K562 (cell line): ENCODE data around the gene MAST4. TPM values are rescaled to one million over a fixed set of nuclear protein-coding genes. Genes with fewer than 3 reads are reported as not detected.

Experiments
- ATAC-seq: fragments of 200-7000 bp; cut with Tn5 transposase; 3 replicates; pipeline ENCODE4 v1.9.1; 2020; ENCODE audit warnings: moderate library complexity
- BruUV-seq: library from RNA; stranded (reverse); fragments of 400-500 nt; replicated peaks from 2 replicates; lab custom pipeline; 2021; lab: Mats Ljungman, UMichigan
- CTCF ChIA-PET: fragments of 300-600 bp; formaldehyde crosslinking; extraction: SDS; loops from one replicate; lab custom pipeline; 2021; ENCODE audit warnings: low intra/inter-chr PET ratio; lab: Yijun Ruan, JAX
- POLR2A ChIA-PET: fragments of 300-600, 350-650 bp; sonication (Branson Sonifier 250); formaldehyde crosslinking; extraction: SDS; loops from one replicate; lab custom pipeline; 2021; ENCODE audit warnings: antibody characterized with exemption, inconsistent platforms; lab: Yijun Ruan, JAX
- DNase-seq, 4 experiments: peaks; one replicate each; pipeline versions ENCODE4 v3.0.0 to v3.0.0-alpha.2; 2011 to 2018; ENCODE audit warnings: low spot score in 3 of 4, mixed read lengths in 3 of 4; ENCODE audit errors: extremely low read depth in 1 of 4
- FAIRE-seq: peaks from 2 replicates; lab custom pipeline; 2011; peaks lifted over from hg19 to GRCh38; lab: Jason Lieb, UNC
- H2AFZ ChIP-seq: 2 replicates; pipeline ENCODE4 v1.6.0; 2011; ENCODE audit warnings: low read depth, low read length, control low read depth, inconsistent platforms
- H3K27ac ChIP-seq: fragments of 200-600 bp; 3 replicates; pipeline ENCODE4 v1.8.0; 2011; ENCODE audit warnings: low read depth, mild to moderate bottlenecking, control low read depth, inconsistent platforms, low read length, moderate library complexity, mixed read lengths; ENCODE audit errors: extremely low read depth
- H3K27me3 ChIP-seq, 2 experiments: fragments of 300-600 bp in 1 of 2; 2 replicates in 1 of 2; 3 replicates in 1 of 2; pipeline versions ENCODE4 v1.6.0 to v1.8.0; 2011; ENCODE audit warnings: inconsistent platforms in 2 of 2, low read length in 2 of 2, mild to moderate bottlenecking in 1 of 2, mixed read lengths in 1 of 2, moderate library complexity in 1 of 2; ENCODE audit not compliant: control insufficient read depth in 2 of 2, insufficient read depth in 2 of 2
- H3K36me3 ChIP-seq: fragments of 300-600 bp; 3 replicates; pipeline ENCODE4 v1.8.0; 2011; ENCODE audit warnings: mild to moderate bottlenecking, low read length, inconsistent platforms; ENCODE audit not compliant: control insufficient read depth, insufficient read depth
- H3K4me1 ChIP-seq, 2 experiments: fragments of 200-600 bp in 1 of 2; replicated peaks in 1 of 2; 2 replicates in 1 of 2; 3 replicates in 1 of 2; pipeline versions ENCODE4 v1.5.1 to v1.8.0; 2011; ENCODE audit warnings: inconsistent platforms in 2 of 2, low read length in 2 of 2, mild to moderate bottlenecking in 1 of 2, mixed read lengths in 1 of 2, moderate library complexity in 1 of 2; ENCODE audit not compliant: control insufficient read depth in 2 of 2, insufficient read depth in 2 of 2
- H3K4me2 ChIP-seq: 2 replicates; pipeline ENCODE4 v1.6.1; 2011; ENCODE audit warnings: low read length, control low read depth, inconsistent platforms, mixed read lengths; ENCODE audit not compliant: insufficient read depth
- H3K4me3 ChIP-seq: fragments of 200-600 bp; sonication (generic), shearing (Covaris generic); 2 replicates; pipeline ENCODE4 v1.5.1; 2016; ENCODE audit warnings: control low read depth, inconsistent platforms
- H3K79me2 ChIP-seq: fragments of 200-600 bp; 3 replicates; pipeline ENCODE4 v1.8.0; 2011; ENCODE audit warnings: low read length, inconsistent platforms; ENCODE audit not compliant: control insufficient read depth, insufficient read depth
- H3K9ac ChIP-seq, 2 experiments: 2 replicates each; pipeline versions ENCODE4 v1.6.0 to v1.6.1; 2011; ENCODE audit warnings: low read depth in 2 of 2, low read length in 2 of 2, control low read depth in 1 of 2, inconsistent platforms in 1 of 2, mild to moderate bottlenecking in 1 of 2, mixed read lengths in 1 of 2; ENCODE audit not compliant: insufficient read depth in 1 of 2
- H3K9me1 ChIP-seq: one replicate; pipeline ENCODE4 v1.6.0; 2011; ENCODE audit warnings: inconsistent platforms, mild to moderate bottlenecking, low read length, moderate library complexity; ENCODE audit not compliant: control insufficient read depth, insufficient read depth
- H3K9me3 ChIP-seq: replicated peaks from 2 replicates; pipeline ENCODE4 v1.5.1; 2011; ENCODE audit warnings: low read depth, low read length, inconsistent platforms; ENCODE audit not compliant: control insufficient read depth, insufficient read depth
- H4K20me1 ChIP-seq: replicated peaks from 2 replicates; pipeline ENCODE4 v1.6.1; 2011; ENCODE audit warnings: low read length, inconsistent platforms, mixed read lengths; ENCODE audit not compliant: control insufficient read depth, insufficient read depth
- DIDO1 ChIP-seq: fragments of 450-650 bp; IDR thresholded peaks from 2 replicates; pipeline ENCODE4 v1.6.1; 2016; ENCODE audit warnings: low read depth, missing biosample characterization, missing genetic modification characterization
- MYC ChIP-seq, 2 experiments: fragments of 250-450 bp in 1 of 2; sonication (Bioruptor Pico) in 1 of 2; IDR thresholded peaks; 2 replicates each; pipeline versions ENCODE4 v1.5.1 to v1.6.1; 2012 to 2021; ENCODE audit warnings: low read depth in 2 of 2, borderline replicate concordance in 1 of 2, improper control_type of control experiment in 1 of 2, low read length in 1 of 2, mild to moderate bottlenecking in 1 of 2, moderate library complexity in 1 of 2
- NFIC ChIP-seq: fragments of 450-650 bp; IDR thresholded peaks from 2 replicates; pipeline ENCODE4 v1.6.1; 2017; ENCODE audit warnings: mild to moderate bottlenecking, inconsistent platforms
- PHB ChIP-seq: fragments of 250-450 bp; sonication (Bioruptor Pico); IDR thresholded peaks from 2 replicates; pipeline ENCODE4 v1.5.0; 2021
- PTRF ChIP-seq: fragments of 450-650 bp; IDR thresholded peaks from 2 replicates; pipeline ENCODE4 v1.6.1; 2016; ENCODE audit warnings: mild to moderate bottlenecking, missing genetic modification characterization, missing compliant biosample characterization
- RBM34 ChIP-seq: fragments of 200-400 bp; formaldehyde crosslinking; IDR thresholded peaks from 2 replicates; pipeline ENCODE4 v1.6.1; 2018; ENCODE audit warnings: low read length, borderline replicate concordance; ENCODE audit not compliant: insufficient read depth
- SMAD3 ChIP-seq: fragments of 450-650 bp; formaldehyde crosslinking; conservative IDR thresholded peaks from 2 replicates; pipeline ENCODE4 v1.4.0; 2020; ENCODE audit warnings: mild to moderate bottlenecking
- SP1 ChIP-seq: sonication (generic); formaldehyde crosslinking; IDR thresholded peaks from 2 replicates; pipeline ENCODE4 v1.8.1; 2022; ENCODE audit warnings: mild to moderate bottlenecking, missing genetic modification reagents
- XRCC3 ChIP-seq: fragments of 450-650 bp; IDR thresholded peaks from 2 replicates; pipeline ENCODE4 v1.6.1; 2017; ENCODE audit warnings: mild to moderate bottlenecking, moderate library complexity
- WGBS: fragments of 100-300 bp; shearing (Covaris generic); methylation state at CpG from one replicate; pipeline ENCODE4 v1.1.6; 2016; ENCODE audit warnings: low coverage, mixed read lengths; ENCODE audit not compliant: insufficient coverage; ENCODE audit errors: missing lambda C conversion rate; 5-methylcytosine and 5-hydroxymethylcytosine counted together
- in situ Hi-C: fragments of 300-500 bp; cut with MboI; formaldehyde crosslinking; loops from 4 replicates; pipeline ENCODE4 v1.15.0; 2018; ENCODE audit warnings: inconsistent platforms, mixed read lengths
- intact Hi-C: fragments of 100-400 bp; cut with micrococcal nuclease; formaldehyde crosslinking; loops from 2 replicates; pipeline ENCODE4 v1.14.2; 2022
- polyA plus RNA-seq, 8 experiments: library from polyadenylated mRNA; depleted of rRNA in 4 of 8; stranded (reverse) in 5 of 8; unstranded in 3 of 8; fragments of >200 nt; fragmentation: Nextera tagmentation in 2 of 8; fragmentation: Illumina TruSeq in 1 of 8; extraction: Ambion mirVana in 2 of 8; extraction: Trizol in 1 of 8; gene quantifications; 2 replicates each; pipeline versions ENCODE4 v1.2.1 to v1.2.3, GENCODE V29; 2011 to 2014; ENCODE audit warnings: inconsistent platforms in 1 of 8, missing spikeins in 1 of 8
- total RNA-seq, 7 experiments: library from RNA; depleted of rRNA in 6 of 7; stranded (reverse); fragments of >200 nt in 6 of 7; fragmentation: Illumina TruSeq in 2 of 7; extraction: Trizol in 2 of 7; gene quantifications; 2 replicates each; pipeline versions ENCODE4 v1.2.1 to v1.2.3, GENCODE V29; 2011 to 2021; ENCODE audit warnings: low replicate concordance in 1 of 7
- TF ChIP-seq, protein P1 (sequence below): fragments of 450-650 bp; IDR thresholded peaks from 2 replicates; pipeline ENCODE4 v1.6.1; 2014; ENCODE audit warnings: low read depth, mild to moderate bottlenecking, moderate library complexity, borderline replicate concordance
- TF ChIP-seq, protein P2 (sequence below): sonication (generic); formaldehyde crosslinking; IDR thresholded peaks from 2 replicates; pipeline ENCODE4 v1.8.0; 2023; ENCODE audit warnings: mild to moderate bottlenecking, missing genetic modification reagents
- TF ChIP-seq, protein P3 (sequence below): IDR thresholded peaks from 2 replicates; pipeline ENCODE4 v1.6.1; 2014; ENCODE audit warnings: antibody characterized with exemption
- TF ChIP-seq, protein P4 (sequence below): IDR thresholded peaks from 2 replicates; pipeline ENCODE4 v1.6.1; 2012; ENCODE audit warnings: low read depth, low read length, improper control_type of control experiment, borderline replicate concordance

Gene MAST4
- total and polyA plus RNA-seq, 9 of the 15 experiments (the other 6 are each of a cell fraction or from before 2014, with no cell fraction given): 0.88 to 10.1 (median 5.2) TPM

- POLR2A ChIA-PET: no interaction called here
- no peak for FAIRE-seq
- CTCF ChIA-PET: interaction anchor here (0.6 kb wide), 1 partner anchor 79 kb away, joined by 3 read pairs; no protein-coding TSS in a partner anchor
- no peak overlapping the region for H3K4me2 ChIP-seq
- no peak overlapping the region for H3K9ac ChIP-seq
- no peak overlapping the region for H3K4me3 ChIP-seq
- no peaks in the 10 kb centered on the region for H3K36me3 ChIP-seq
- H3K4me1 ChIP-seq: no peaks in the 10 kb centered on the region
- H3K27ac ChIP-seq: no peak overlapping the region
- WGBS: 5% methylated on average over 5 of the region's 5 CpGs
- ATAC-seq: no peak
- no peak overlapping the region for H2AFZ ChIP-seq
- no TSS peak for BruUV-seq
- H3K9me3 ChIP-seq: no peaks in the 10 kb centered on the region
- no peaks in the 10 kb centered on the region for H3K9me1 ChIP-seq
- no peaks in the 10 kb centered on the region for H4K20me1 ChIP-seq
- peaks cover 0 to 4% of the 10 kb centered on the region in 2 experiments; a peak in 3 of 5 replicates for H3K27me3 ChIP-seq
- intact Hi-C loops (no loop called here), in situ Hi-C loops (no loop called here)
- DNase-seq: no peak
- H3K79me2 ChIP-seq: no peaks in the 10 kb centered on the region
- TF ChIP-seq, protein P1, sequence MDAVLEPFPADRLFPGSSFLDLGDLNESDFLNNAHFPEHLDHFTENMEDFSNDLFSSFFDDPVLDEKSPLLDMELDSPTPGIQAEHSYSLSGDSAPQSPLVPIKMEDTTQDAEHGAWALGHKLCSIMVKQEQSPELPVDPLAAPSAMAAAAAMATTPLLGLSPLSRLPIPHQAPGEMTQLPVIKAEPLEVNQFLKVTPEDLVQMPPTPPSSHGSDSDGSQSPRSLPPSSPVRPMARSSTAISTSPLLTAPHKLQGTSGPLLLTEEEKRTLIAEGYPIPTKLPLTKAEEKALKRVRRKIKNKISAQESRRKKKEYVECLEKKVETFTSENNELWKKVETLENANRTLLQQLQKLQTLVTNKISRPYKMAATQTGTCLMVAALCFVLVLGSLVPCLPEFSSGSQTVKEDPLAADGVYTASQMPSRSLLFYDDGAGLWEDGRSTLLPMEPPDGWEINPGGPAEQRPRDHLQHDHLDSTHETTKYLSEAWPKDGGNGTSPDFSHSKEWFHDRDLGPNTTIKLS: no peak
- TF ChIP-seq SP1 (no peak), MYC (IDR thresholded peaks at IDR 0.05; ENCODE audit: low read depth, low read length) (no peak), MYC (CRISPR knock-in tag; IDR thresholded peaks at IDR 0.05; ENCODE audit: borderline replicate concordance, low read depth) (no peak), PTRF (no peak), NFIC (no peak), DIDO1 (tag) (no peak), XRCC3 (no peak), SMAD3 (no peak), PHB (no peak), RBM34 (no peak)
- TF ChIP-seq, protein P2, sequence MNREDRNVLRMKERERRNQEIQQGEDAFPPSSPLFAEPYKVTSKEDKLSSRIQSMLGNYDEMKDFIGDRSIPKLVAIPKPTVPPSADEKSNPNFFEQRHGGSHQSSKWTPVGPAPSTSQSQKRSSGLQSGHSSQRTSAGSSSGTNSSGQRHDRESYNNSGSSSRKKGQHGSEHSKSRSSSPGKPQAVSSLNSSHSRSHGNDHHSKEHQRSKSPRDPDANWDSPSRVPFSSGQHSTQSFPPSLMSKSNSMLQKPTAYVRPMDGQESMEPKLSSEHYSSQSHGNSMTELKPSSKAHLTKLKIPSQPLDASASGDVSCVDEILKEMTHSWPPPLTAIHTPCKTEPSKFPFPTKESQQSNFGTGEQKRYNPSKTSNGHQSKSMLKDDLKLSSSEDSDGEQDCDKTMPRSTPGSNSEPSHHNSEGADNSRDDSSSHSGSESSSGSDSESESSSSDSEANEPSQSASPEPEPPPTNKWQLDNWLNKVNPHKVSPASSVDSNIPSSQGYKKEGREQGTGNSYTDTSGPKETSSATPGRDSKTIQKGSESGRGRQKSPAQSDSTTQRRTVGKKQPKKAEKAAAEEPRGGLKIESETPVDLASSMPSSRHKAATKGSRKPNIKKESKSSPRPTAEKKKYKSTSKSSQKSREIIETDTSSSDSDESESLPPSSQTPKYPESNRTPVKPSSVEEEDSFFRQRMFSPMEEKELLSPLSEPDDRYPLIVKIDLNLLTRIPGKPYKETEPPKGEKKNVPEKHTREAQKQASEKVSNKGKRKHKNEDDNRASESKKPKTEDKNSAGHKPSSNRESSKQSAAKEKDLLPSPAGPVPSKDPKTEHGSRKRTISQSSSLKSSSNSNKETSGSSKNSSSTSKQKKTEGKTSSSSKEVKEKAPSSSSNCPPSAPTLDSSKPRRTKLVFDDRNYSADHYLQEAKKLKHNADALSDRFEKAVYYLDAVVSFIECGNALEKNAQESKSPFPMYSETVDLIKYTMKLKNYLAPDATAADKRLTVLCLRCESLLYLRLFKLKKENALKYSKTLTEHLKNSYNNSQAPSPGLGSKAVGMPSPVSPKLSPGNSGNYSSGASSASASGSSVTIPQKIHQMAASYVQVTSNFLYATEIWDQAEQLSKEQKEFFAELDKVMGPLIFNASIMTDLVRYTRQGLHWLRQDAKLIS (CRISPR knock-in tag): no peak
- TF ChIP-seq, protein P3, sequence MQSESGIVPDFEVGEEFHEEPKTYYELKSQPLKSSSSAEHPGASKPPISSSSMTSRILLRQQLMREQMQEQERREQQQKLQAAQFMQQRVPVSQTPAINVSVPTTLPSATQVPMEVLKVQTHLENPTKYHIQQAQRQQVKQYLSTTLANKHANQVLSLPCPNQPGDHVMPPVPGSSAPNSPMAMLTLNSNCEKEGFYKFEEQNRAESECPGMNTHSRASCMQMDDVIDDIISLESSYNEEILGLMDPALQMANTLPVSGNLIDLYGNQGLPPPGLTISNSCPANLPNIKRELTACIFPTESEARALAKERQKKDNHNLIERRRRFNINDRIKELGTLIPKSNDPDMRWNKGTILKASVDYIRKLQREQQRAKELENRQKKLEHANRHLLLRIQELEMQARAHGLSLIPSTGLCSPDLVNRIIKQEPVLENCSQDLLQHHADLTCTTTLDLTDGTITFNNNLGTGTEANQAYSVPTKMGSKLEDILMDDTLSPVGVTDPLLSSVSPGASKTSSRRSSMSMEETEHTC: no peak
- TF ChIP-seq, protein P4, sequence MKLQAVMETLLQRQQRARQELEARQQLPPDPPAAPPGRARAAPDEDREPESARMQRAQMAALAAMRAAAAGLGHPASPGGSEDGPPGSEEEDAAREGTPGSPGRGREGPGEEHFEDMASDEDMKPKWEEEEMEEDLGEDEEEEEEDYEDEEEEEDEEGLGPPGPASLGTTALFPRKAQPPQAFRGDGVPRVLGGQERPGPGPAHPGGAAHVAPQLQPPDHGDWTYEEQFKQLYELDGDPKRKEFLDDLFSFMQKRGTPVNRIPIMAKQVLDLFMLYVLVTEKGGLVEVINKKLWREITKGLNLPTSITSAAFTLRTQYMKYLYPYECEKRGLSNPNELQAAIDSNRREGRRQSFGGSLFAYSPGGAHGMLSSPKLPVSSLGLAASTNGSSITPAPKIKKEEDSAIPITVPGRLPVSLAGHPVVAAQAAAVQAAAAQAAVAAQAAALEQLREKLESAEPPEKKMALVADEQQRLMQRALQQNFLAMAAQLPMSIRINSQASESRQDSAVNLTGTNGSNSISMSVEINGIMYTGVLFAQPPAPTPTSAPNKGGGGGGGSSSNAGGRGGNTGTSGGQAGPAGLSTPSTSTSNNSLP: no peak
These were observed 222.2 kb downstream of the MAST4 start for GRCh38 chr5:66818304-66818934.
